Inferior parietal cortex (tissue), 1 donor: ENCODE data around the gene CCL17.
"Not testable (repeated sequence)": the region's sequence is repeated elsewhere in the genome, so short reads cannot be mapped to it uniquely, and the experiment has no call there.

Experiments used
- DNase-seq: peaks from one replicate; pipeline ENCODE4 v3.0.0-alpha.2; 2016; ENCODE audit errors: extremely low spot score

CCL17 gene

GRCh38 chr16:57403965-57404817 is at the start of gene CCL17:
CCL17 (plus strand) TSS chr16:57404767; CDS start chr16:57413933, 9,166 bp downstream.
- DNase-seq = no peak

GRCh38 chr16:57355898-57356414 is 48.6 kb upstream of the CCL17 start:
- DNase-seq = no peak

- DNase-seq = no peak
These were observed 48.0 kb upstream of the CCL17 start for GRCh38 chr16:57356547-57356946.

DNA sequence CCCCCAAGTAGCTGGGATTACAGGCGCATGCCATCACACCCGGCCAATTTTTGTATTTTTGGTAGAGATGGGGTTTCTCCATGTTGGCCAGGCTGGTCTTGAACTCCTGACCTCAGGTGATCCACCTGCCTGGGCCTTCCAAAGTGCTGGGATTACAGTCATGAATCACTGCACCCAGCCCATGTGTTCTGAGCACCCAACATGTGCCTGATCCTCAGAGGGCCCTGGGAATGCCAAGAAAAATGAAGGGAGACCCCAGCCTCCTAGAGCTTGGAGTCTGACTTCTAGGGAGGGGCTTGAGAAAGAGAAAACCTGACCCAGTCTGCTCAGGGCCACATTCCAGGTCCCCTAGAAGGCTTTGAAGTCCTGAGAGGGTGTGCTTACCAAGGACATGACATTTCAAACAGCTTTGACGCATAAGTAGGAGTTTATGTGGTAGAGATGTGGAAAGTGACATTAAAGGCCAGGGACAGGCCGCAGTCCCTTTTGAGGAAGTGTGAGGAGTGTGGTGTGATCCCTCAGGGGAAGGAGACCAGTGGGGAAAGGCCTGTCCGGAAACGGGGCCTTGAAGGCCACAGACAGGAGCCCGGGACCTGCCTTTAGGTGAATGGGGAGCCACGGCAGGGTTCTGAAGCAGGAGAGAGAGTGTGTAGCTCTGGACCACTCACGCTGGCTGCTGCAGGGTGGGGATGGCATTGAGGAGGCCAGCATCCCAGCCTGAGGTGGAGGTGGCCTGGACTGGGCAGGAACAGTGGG is 47.1 kb upstream of the CCL17 start:
- no peak for DNase-seq

DNA sequence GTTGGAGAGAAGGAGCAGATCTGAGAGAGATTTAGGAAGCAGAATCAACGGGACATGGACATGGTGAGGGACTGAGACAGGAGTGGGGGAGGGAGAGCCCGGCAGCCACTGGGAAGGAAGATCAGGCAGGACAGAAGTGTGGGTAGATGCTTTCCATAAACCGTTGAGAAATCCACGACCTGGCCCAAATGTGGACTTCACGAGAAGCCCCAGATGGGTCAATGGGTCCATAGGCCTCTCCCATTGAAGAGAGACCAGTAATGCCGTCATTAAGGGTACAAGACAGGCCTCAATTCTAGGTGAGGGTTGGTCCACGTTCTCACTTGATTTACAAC is 46.5 kb upstream of the CCL17 start:
- no peak for DNase-seq

GRCh38 chr16:57358527-57359095 is 46.0 kb upstream of the CCL17 start, which contains the start of gene CCL22:
CCL22 (plus strand) TSS chr16:57358783; CDS start chr16:57358817, 34 bp downstream.
- no peak for DNase-seq

GRCh38 chr16:57360321-57360935 is 44.1 kb upstream of the CCL17 start:
- DNase-seq = no peak

- no peak for DNase-seq
These were observed 43.2 kb upstream of the CCL17 start for GRCh38 chr16:57361404-57361803.

DNA sequence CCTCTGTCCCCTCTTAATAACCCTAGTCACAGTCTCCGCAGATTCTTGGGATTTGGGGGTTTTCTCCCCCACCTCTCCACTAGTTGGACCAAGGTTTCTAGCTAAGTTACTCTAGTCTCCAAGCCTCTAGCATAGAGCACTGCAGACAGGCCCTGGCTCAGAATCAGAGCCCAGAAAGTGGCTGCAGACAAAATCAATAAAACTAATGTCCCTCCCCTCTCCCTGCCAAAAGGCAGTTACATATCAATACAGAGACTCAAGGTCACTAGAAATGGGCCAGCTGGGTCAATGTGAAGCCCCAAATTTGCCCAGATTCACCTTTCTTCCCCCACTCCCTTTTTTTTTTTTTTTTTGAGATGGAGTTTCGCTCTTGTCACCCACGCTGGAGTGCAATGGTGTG is 40.4 kb upstream of the CCL17 start:
- no peak for DNase-seq

- no peak for DNase-seq
These were observed 38.0 kb upstream of the CCL17 start for GRCh38 chr16:57366544-57367040.

DNA sequence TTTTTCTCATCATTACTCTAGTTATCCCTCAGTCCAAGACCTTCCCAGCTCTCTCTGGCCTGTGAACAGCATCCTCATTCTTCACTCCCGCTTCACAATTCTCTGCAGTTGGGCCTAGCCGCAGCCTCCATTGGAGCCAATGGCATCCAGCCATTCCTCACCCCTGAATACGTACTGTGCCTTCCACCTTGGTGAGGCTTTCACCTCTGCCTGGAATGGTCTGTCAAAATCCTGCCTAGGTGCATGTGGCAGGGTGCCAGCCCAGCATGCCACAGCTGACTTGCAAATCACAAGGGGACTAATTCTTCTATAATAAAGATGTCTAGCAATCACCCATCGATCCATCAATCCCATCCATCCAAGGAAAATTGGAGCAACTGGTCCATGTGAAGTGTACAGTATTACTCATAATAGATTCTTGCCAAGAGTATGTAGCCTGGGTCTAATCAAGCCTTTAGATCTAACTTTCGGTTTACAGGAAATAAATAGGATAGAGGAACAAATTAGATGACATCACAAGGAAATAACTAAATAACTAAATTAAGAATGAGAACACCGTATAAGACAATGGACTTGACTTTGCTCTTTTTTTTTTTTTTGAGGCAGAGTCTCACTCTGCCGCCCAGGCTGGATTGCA is 37.3 kb upstream of the CCL17 start:
- no peak for DNase-seq

GRCh38 chr16:57371494-57372371 is 32.8 kb upstream of the CCL17 start:
- DNase-seq = no peak

GRCh38 chr16:57372372-57373116 is 32.0 kb upstream of the CCL17 start, which contains the start of gene CX3CL1:
CX3CL1 (plus strand) TSS chr16:57372490; CDS start chr16:57372569, 79 bp downstream.
- peak; percentile 63 for DNase-seq

DNA sequence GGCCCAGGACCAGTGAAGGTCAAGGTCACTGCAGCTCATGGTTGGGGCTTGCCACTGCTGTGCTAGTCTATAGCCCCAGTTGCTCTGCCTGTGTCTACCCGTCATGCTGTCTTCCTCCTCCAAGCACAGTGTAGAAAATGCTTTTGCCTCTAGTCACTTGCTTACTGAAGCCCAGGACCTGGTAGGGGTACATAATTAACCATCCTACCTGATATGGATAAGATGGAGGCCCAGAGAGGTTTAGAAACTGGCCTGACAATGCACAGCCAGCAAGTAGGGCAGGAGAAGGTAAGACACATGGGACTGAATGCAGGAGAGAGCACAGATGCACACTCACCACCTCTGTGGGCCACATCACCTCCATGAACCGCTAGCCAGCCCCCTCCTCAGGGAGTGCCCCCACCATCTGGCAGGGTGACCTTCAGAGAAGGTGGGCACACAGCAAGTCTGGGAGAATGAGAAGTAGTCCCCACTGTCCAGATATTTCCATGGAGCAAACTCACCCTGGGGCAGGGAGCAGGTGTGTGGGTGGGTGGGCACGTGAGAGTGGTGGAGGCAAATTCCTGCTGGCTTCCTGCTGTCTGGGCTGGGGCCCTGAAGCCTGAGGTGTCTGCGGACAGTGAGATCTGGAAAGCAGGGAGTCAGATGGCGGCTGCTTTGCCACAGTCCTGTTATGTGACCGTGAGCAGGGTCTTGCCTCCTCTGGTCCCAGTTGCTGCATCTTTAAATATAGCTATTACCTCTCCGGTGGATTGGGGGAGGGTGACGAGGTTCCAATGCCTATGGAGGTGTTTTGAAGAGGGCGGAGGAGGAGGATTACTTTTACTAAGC is 31.2 kb upstream of the CCL17 start:
- DNase-seq = no peak

DNA sequence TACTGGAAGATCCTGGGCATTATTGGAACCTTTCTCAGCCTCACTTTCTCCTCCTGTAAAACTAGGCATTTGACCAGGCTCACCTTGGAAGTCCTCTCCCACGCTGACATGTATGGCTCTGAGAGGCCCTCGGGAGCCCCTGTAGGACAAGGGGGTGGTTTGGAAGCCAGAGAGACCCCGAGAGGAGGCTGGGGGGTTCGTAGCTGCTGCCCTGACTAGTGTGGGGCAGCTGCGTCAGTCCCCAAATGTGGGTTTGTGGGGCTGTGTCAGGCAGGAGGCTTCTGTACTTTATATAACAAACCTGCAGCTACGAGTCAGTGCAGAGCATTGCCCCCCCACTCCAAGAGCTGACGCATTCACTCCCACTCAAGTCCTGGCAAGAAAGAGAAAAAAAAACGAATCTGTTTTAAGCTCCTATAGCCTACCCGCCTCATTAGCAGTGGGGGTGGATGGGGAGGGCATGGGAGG is 30.5 kb upstream of the CCL17 start:
- DNase-seq = peak; percentile 45

DNA sequence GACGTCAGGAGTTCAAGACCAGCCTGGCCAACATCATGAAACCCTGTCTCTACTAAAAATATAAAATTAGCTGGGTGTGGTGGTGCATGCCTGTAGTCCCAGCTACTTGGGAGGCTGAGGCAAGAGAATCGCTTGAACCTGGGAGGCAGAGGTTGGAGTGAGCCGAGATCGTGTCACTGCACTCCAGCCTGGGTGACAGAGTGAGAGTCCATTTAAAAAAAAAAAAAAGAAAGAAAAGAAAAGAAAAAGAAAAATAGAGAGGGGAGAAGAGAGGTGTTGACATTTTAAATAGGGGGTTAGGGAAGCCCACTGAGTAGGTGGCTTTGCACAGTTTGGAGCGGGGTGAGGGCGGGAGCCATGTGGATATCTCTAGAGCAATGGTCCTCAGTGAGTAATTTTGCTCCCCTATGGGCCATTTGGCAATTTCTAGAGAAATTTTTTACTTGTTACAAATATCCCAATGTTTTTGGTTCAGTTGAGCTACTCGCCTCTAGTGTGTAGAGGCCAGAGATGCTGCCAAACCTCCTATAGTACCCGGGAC is 29.6 kb upstream of the CCL17 start:
- not testable (repeated sequence) for DNase-seq

DNA sequence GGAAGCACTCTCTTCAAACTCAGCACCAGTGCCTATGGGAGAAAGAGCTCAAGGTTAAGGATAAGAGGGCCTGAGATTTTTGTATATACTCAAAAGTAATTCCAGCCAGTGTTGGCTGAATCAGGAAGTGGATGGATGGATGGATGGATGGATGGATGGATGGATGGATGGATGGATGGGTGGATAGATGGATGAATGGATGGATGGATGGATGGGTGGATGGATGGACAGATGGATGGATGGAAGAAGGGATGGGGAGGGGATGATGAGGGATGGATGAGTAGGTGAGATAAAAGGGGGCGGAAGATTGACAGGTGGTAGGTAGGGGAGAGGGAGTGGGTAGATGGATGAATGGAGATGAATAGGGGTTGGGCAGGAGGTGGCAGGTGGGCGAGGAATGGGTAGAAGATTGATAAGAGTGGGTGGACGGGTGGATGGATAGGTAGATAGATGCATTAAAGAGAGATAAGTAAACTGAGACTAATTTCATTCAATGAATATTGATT is 28.2 kb upstream of the CCL17 start:
- DNase-seq = no peak
